MM.1S (cell line): Measurements from ENCODE around the gene FILIP1.

Source experiments
- DNase-seq: peaks from one replicate; pipeline ENCODE4 v3.0.0-alpha.2; 2015
- H2AFZ ChIP-seq: fragments of 300-600 bp; sonication (generic); 2 replicates; pipeline ENCODE4 v1.6.0; 2016; ENCODE audit warnings: antibody characterized with exemption, low read length
- H3F3A ChIP-seq: fragments of 300-600 bp; sonication (generic); 2 replicates; pipeline ENCODE4 v1.6.1; 2016; ENCODE audit warnings: mild to moderate bottlenecking, antibody characterized with exemption, low read length, moderate library complexity, mixed read lengths; ENCODE audit not compliant: insufficient read depth
- H3K27ac ChIP-seq: fragments of 300-600 bp; sonication (generic); 2 replicates; pipeline ENCODE4 v1.5.1; 2016; ENCODE audit warnings: mild to moderate bottlenecking, low read length
- H3K27me3 ChIP-seq: fragments of 300-600 bp; sonication (generic); replicated peaks from 2 replicates; pipeline ENCODE4 v1.6.0; 2016; ENCODE audit warnings: low read length; ENCODE audit not compliant: insufficient read depth
- H3K36me3 ChIP-seq: fragments of 300-600 bp; sonication (generic); replicated peaks from 2 replicates; pipeline ENCODE4 v1.6.1; 2016; ENCODE audit warnings: mild to moderate bottlenecking, low read length, mixed read lengths; ENCODE audit not compliant: insufficient read depth
- H3K4me1 ChIP-seq: fragments of 300-600 bp; sonication (generic); 2 replicates; pipeline ENCODE4 v1.6.1; 2016; ENCODE audit warnings: low read length, mixed read lengths
- H3K4me2 ChIP-seq: fragments of 300-600 bp; sonication (generic); 2 replicates; pipeline ENCODE4 v1.6.0; 2016; ENCODE audit warnings: low read depth, low read length
- H3K4me3 ChIP-seq: fragments of 300-600 bp; sonication (generic); 2 replicates; pipeline ENCODE4 v1.5.1; 2016; ENCODE audit warnings: low read length, mixed read lengths
- H3K79me2 ChIP-seq: fragments of 300-600 bp; sonication (generic); 2 replicates; pipeline ENCODE4 v1.6.1; 2016; ENCODE audit warnings: mixed run types, low read length, mixed read lengths
- H3K9ac ChIP-seq: fragments of 300-600 bp; sonication (generic); 2 replicates; pipeline ENCODE4 v1.6.1; 2016; ENCODE audit warnings: low read length, mixed read lengths
- H3K9me2 ChIP-seq: fragments of 300-600 bp; sonication (generic); replicated peaks from 2 replicates; pipeline ENCODE4 v1.6.1; 2016; ENCODE audit warnings: mild to moderate bottlenecking, low read length, mixed read lengths; ENCODE audit not compliant: insufficient read depth
- H3K9me3 ChIP-seq: fragments of 300-600 bp; sonication (generic); replicated peaks from 2 replicates; pipeline ENCODE4 v1.6.1; 2016; ENCODE audit warnings: mild to moderate bottlenecking, low read length, mixed read lengths; ENCODE audit not compliant: insufficient read depth
- H4K20me1 ChIP-seq: fragments of 300-600 bp; sonication (generic); 2 replicates; pipeline ENCODE4 v1.6.1; 2016; ENCODE audit warnings: mild to moderate bottlenecking, low read length, moderate library complexity, mixed read lengths; ENCODE audit not compliant: insufficient read depth
- EZH2 ChIP-seq: fragments of 300-600 bp; sonication (generic); optimal IDR thresholded peaks from 2 replicates; pipeline ENCODE3; 2017; ENCODE audit warnings: low read depth, mild to moderate bottlenecking, antibody characterized with exemption, low read length, mixed read lengths
- EZH2phosphoT487 ChIP-seq: fragments of 300-600 bp; sonication (generic); IDR thresholded peaks from 2 replicates; pipeline ENCODE4 v1.6.1; 2018; ENCODE audit warnings: antibody characterized with exemption, low read length
- TF ChIP-seq, protein P1 (sequence below): fragments of 300-600 bp; sonication (generic); IDR thresholded peaks from 2 replicates; pipeline ENCODE4 v1.5.1; 2016; ENCODE audit warnings: antibody characterized with exemption, low read length, mixed read lengths

The FILIP1 gene

DNA sequence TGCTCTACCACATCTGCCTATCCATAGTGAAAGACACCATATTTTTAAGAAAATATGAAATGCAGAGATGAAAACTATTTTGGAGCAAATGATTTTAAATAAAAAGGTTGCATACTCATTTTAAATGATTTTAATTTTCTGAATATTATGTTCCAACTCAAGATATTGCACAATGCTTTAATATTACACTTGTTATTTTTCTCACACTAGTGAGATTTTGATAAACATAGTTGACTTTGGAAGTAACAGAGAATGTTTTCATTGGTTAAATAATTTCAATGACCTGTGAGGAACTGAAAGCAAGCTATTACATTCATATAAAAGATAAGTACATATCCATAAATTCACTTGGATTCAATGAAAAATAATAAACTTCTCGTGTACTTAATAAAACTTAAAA, 201.9 kb downstream of the FILIP1 start:
- Histone ChIP-seq H3K4me3 (no peak overlapping the region), H3K79me2 (no peaks in the 10 kb centered on the region), H3K9me2 (no peaks in the 10 kb centered on the region), H4K20me1 (no peaks in the 10 kb centered on the region), H2AFZ (no peak overlapping the region), H3K4me1 (no peaks in the 10 kb centered on the region), H3K4me2 (no peak overlapping the region), H3F3A (no peaks in the 10 kb centered on the region), H3K36me3 (no peaks in the 10 kb centered on the region), H3K9me3 (no peaks in the 10 kb centered on the region), H3K9ac (no peak overlapping the region), H3K27me3 (no peaks in the 10 kb centered on the region), H3K27ac (no peak overlapping the region)
- TF ChIP-seq, protein P1, sequence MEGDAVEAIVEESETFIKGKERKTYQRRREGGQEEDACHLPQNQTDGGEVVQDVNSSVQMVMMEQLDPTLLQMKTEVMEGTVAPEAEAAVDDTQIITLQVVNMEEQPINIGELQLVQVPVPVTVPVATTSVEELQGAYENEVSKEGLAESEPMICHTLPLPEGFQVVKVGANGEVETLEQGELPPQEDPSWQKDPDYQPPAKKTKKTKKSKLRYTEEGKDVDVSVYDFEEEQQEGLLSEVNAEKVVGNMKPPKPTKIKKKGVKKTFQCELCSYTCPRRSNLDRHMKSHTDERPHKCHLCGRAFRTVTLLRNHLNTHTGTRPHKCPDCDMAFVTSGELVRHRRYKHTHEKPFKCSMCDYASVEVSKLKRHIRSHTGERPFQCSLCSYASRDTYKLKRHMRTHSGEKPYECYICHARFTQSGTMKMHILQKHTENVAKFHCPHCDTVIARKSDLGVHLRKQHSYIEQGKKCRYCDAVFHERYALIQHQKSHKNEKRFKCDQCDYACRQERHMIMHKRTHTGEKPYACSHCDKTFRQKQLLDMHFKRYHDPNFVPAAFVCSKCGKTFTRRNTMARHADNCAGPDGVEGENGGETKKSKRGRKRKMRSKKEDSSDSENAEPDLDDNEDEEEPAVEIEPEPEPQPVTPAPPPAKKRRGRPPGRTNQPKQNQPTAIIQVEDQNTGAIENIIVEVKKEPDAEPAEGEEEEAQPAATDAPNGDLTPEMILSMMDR = no peak
- TF ChIP-seq EZH2phosphoT487 (no peak), EZH2 (no peak)
- DNase-seq = no peak

DNA sequence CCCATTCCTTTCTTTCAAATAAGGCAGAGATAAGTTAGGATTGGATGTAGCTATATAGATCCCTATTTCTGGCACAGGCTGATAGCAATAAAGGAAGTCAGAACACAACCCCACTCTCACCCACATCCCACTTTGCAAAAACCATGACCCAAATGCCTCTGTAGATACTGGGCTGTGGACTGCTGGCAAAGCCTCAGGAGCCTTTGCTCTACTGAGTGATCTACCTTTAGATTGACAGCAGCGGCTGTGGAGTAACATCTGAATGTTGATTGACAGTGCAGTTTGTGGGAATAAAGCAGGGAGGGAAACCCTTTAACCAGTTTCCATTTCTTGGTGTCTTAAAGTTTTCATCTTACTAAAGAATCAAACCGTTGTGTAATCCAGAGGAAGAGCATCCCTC, 202.3 kb downstream of the FILIP1 start:
- Histone ChIP-seq H2AFZ (no peak overlapping the region), H3K27me3 (no peaks in the 10 kb centered on the region), H3K9me3 (no peaks in the 10 kb centered on the region), H3F3A (no peaks in the 10 kb centered on the region), H3K4me2 (no peak overlapping the region), H3K4me3 (no peak overlapping the region), H3K27ac (no peak overlapping the region), H3K9ac (no peak overlapping the region), H3K79me2 (no peaks in the 10 kb centered on the region), H3K4me1 (no peaks in the 10 kb centered on the region), H4K20me1 (no peaks in the 10 kb centered on the region), H3K9me2 (no peaks in the 10 kb centered on the region), H3K36me3 (no peaks in the 10 kb centered on the region)
- DNase-seq = no peak
- no peak for TF ChIP-seq EZH2phosphoT487
- TF ChIP-seq, protein P1 = no peak
- no peak for TF ChIP-seq EZH2

DNA sequence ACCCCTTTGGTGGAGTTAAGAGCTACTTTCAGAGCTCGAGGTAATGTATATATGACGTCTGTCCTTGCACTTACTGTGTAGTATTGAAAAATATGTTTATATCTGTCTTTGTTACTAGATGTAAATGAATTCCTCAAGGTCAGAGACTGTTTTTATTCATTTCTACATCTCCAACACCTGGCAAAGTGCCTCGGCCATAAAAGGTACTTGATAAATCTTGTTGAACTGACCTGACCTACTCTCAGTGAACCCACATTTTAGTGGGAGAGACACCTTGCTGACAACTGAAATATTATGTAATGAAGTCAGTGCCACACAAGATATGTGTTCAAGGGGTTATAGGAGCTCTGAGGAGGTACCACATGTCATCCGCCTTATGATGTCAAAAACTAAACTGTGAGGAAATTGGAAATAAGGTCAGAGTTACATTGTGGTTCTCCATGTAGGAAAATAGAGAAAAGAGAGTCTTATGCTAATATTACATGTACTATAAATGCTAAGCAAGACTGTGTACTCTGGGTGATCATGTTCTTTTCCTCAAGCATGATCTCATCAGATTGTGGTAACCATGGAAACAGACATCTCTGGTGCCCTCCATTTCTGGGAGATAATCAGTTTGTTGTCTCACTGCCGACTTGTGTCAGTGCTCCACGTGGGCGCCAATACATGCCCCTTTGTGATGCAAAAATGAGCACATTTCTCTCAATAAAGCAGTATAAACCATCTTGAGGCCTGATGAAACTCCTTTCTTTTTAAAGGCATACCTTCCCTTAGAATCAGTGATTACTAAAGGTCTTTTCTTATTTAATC, 203.3 kb downstream of the FILIP1 start:
- Histone ChIP-seq H3K9me3 (no peaks in the 10 kb centered on the region), H3K4me1 (no peaks in the 10 kb centered on the region), H3K9ac (no peak overlapping the region), H3F3A (peaks cover 1% of the 10 kb centered on the region; the same call in 1 of the 2 replicates), H3K27ac (no peak overlapping the region), H3K4me3 (no peak overlapping the region), H3K9me2 (no peaks in the 10 kb centered on the region), H3K4me2 (no peak overlapping the region), H3K79me2 (no peaks in the 10 kb centered on the region), H3K36me3 (no peaks in the 10 kb centered on the region), H2AFZ (no peak overlapping the region), H4K20me1 (no peaks in the 10 kb centered on the region), H3K27me3 (no peaks in the 10 kb centered on the region)
- TF ChIP-seq EZH2phosphoT487 (no peak), EZH2 (no peak)
- TF ChIP-seq, protein P1 = no peak
- DNase-seq = no peak
